HG03039 (cell line): ENCODE results near the gene BBS1.

Experiments used
- ATAC-seq: cut with Tn5 transposase; IDR thresholded peaks from one replicate; pipeline ENCODE4 v1.9.1; 2021; ENCODE audit warnings: mild to moderate bottlenecking, moderate library complexity; ENCODE audit not compliant: unreplicated experiment

BBS1 gene

GRCh38 chr11:66476841-66477251, 33.6 kb upstream of the BBS1 start:
- ATAC-seq: no peak

DNA sequence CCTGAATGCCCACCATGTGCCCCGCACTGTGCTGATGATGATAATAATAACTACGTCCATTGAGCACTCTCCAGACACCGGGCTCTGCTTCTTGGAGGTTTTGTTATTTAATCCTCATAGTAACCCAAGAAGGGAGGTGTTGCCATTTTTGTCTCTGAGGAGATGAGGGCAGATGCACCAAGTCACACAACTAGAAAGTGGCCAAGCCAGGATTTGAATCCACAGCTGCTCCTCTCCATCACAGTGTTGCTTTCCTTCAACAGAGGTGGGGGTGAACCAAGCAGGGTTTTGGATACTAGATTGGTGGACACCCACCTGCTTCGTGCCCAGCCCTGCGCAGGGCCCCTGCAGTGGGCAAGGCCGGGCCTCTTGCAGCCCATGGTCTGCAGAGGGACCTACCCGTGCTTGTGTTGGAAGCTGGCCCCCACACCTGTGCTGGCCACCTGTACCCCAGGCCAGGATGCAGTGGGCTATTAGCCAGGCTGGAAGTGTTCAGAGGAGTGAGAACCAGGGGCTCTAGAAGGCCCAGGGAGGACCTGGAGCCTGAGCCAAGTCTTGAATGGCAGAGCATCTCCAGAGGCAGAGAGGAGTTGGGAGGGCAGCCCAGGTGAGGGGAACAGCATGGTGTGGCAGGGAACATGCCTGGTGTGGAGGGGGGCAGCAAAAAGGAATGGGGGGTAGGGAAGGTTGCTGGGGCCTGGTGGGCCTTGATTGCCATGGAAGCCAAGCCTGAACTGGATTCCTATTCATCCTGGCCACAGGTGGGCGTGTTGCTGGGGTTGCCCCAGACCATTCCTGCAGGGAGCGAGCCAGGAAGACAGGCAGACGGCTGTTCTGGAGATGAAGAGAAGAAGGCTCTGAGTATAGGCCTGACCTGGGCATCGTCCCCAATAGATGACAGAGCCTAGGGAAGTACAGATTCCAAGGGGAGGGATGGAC, 32.9 kb upstream of the BBS1 start:
- ATAC-seq: no peak

GRCh38 chr11:66478729-66479393, 31.6 kb upstream of the BBS1 start:
- no peak for ATAC-seq

DNA sequence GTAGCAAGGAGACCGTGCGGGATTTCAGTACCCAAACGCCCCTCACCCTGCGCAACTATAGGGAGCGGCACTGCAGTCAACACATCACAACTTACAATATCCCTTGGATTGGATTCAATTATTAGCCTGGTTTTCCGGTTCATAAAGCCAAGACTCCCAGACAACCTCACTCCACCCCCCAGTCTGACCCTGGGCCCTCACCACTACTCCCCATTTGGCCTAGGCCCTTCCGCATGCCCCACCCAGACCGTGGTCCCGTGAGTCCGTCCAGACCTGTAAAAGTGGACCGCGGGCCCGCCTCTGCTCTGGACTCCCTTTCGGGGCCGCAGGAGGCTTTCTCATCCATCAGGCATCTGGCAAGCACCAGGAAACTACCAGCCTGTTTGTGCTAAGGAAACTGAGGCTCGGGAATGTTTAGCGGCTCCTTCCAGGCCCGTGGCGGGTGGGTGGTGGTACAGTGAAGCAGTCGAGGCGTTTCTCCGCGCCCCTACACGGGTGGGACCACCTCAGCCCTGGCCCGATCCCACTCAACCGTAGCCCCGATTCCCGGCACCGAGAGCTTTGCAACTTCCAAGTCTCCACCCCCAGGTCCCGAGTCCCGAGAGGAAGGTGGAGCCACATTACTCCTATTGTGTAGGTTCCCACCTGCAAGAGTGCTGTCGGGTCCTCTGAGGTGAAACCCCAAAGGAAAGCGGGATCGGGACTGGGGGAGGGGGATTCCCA, 30.9 kb upstream of the BBS1 start:
- peak; percentile 12 for ATAC-seq

GRCh38 chr11:66480117-66480938, 30.1 kb upstream of the BBS1 start, which contains the start of gene DPP3:
Gene DPP3 (plus strand): TSS chr11:66480434. CDS start chr11:66482201, 1,767 bp downstream.
- ATAC-seq: peak; percentile 85

- no peak for ATAC-seq
These were observed 25.5 kb upstream of the BBS1 start for GRCh38 chr11:66484806-66485380.

GRCh38 chr11:66488957-66489356, 21.5 kb upstream of the BBS1 start:
- no peak for ATAC-seq

DNA sequence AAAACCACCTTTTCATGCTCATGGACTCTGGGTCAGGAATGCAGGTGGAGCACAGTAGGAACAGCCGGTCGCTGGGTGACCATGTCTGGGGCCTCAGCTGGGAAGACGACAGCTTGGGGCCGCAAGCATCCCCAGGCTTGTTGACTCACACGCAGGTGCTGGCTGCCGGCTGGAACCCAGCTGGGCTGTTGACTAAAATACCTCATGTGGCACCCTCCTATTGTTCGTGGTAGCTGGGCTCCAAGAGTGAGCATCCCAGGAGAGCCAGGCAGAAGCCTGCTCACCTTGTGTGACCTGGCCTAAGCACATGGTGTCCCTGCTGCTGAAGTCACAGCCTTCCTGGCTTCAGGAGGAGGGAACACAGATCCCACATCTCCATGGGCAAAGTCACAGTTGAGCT, 20.8 kb upstream of the BBS1 start:
- ATAC-seq: no peak

- no peak for ATAC-seq
These were observed 19.0 kb upstream of the BBS1 start for GRCh38 chr11:66491315-66491935.

DNA sequence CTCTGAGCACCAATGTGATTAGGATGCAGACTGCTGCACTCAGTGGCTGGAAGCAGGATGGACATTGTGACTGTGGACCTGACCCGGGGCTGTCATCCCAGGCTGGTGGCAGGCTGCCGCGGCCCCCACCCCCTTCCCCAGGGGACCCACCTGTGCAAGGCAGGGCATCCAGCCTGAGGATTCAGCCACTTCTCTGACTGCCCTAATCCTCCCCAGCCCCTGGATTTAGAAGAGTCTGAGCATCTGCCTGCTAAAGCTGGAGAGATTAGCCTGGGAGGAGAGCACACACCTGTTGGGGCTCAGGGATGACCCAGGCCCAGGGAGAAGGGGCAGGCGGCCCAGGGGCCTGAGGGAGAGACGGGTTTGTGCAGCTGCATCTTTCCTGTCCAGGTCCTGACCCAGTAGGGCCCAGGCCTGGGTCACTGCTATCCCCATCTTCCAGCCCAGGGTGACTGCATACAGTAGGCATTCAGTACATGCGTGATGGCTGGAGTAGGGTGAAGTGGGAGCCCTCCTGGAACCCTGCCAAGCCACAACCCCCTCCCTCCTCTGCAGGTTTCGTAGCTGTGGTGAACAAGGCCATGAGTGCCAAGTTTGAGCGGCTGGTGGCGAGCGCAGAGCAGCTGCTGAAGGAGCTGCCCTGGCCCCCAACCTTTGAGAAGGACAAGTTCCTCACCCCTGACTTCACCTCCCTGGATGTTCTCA, 18.1 kb upstream of the BBS1 start:
- ATAC-seq: no peak

GRCh38 chr11:66493130-66493529, 17.3 kb upstream of the BBS1 start:
- ATAC-seq: no peak

DNA sequence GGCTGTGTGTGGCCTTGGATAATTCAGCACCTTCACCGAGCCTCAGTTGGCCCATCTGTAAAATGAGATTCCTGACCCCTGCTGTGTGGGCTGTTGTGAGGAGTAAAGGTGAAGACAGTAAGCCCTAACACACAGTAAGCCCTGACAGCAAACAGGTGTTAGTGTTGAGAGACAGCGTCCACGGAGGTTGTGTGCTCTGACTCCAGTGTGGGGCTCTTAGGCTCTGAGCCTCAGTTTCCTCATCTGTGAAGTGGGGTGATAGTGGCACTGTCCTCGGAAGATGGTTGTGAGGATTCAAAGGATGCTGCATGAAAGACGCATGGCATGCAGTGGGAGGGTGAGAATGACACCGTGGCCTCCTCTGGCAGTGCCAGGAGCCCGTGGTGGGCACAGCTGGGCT, 16.0 kb upstream of the BBS1 start:
- no peak for ATAC-seq

DNA sequence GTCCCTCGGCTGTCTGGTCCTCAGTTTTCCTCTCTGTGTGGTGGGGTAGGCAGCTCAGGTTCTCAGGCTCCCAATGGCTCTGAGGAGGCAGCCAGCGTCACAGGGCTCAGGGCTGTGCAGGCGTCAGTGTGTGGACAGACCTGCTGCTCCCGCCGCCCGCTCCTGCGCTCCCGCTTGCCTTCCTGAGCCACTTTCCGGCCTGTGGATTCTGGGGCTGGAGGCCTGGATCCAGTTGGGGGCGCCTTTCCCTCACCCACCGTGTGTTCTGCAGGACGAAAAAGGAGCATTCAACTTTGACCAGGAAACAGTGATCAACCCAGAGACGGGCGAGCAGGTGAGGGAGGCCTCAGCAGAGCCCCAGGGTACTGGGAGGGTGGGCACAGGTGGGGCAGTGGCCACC, 15.5 kb upstream of the BBS1 start:
- no peak for ATAC-seq

DNA sequence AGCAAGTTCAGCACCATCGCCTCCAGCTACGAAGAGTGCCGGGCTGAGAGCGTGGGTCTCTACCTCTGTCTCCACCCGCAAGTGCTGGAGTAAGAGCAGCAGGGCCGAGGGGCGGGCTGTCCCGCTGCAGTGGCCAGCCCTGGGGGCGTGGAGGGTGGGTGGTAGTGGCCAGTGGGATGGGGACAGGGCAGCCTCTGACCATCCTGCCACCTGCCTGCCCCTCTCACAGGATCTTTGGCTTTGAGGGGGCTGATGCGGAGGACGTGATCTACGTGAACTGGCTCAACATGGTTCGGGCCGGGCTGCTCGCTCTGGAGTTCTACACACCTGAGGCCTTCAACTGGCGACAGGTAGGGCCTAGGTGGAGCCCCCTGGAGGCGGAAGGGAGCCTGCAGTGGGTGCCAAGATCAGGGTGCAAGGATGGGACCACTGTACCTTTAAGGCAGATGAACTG, 15.0 kb upstream of the BBS1 start:
- ATAC-seq: no peak

DNA sequence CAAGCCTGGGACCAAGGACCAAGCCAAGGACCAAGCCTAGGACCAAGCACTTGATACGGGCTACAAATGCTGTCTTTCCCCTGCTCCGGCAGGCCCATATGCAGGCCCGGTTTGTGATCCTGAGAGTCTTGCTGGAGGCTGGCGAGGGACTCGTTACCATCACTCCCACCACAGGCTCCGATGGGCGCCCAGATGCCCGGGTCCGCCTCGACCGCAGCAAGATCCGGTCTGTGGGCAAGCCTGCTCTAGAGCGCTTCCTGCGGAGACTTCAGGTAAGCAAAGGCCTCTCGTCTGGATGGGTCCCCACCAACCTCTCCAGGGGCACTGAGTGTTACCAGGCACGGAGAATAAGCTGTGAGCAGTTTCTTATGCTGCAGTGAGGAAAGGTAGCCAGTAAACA, 13.2 kb upstream of the BBS1 start:
- ATAC-seq: no peak

DNA sequence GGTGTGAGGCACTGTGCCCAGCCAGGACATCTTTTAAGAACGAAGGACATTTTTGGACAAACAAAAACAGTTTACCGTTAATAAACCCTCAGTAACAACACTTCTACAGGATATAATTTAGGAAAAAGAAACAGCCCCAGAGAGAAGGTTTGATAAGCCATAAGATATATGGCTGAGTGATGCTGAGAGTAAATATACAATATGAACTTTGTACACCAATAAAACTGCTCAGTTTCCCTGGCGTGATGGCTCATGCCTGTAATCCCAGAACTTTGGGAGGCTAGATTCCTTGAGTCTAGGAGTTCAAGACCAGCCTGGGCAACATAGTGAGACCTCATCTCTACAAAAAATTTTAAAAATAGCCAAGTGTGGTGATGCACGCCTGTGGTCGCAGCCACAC, 11.9 kb upstream of the BBS1 start:
- ATAC-seq: no peak

- ATAC-seq: no peak
These were observed 5.1 kb upstream of the BBS1 start for GRCh38 chr11:66505276-66505816.

GRCh38 chr11:66509131-66509561, 1.3 kb upstream of the BBS1 start:
- ATAC-seq: no peak

DNA sequence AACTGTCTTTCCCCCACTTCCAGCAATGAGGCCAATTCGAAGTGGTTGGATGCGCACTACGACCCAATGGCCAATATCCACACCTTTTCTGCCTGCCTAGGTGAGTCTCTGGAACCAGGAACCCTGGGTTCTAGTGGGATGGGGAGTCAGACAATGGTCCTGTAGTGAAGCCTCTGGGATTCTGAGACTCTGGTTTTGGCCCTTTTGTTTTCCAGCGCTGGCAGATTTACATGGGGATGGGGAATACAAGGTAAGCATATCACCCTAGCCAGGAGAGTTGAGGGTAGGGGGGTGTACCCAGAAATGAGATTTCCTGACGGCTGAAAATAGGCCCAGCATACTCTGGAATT, 530 bp downstream of the BBS1 start:
- no peak for ATAC-seq
